Measurements from ENCODE around the gene CD40.

CD40 gene

GRCh38 chr20:46117704-46118467 lies at the start of gene CD40:
Gene CD40 (plus strand): TSS chr20:46118314. CDS start chr20:46118344, 30 bp downstream.
- Histone ChIP-seq H3K4me3 (ENCODE audit: low read length) (peak within 1 kb of the TSS; percentile 77), H3K4me1 (ENCODE audit: control insufficient read depth, insufficient read depth, low read length) (peaks cover 15% of the 10 kb centered on the region), H3K36me3 (ENCODE audit: control insufficient read depth, insufficient read depth, low read length) (no peaks in the 10 kb centered on the region), H3K27me3 (ENCODE audit: control insufficient read depth, insufficient read depth, low read length) (peaks cover 4% of the 10 kb centered on the region), H3K9me3 (ENCODE audit: control insufficient read depth, low read length) (no peaks in the 10 kb centered on the region), H3K9ac (ENCODE audit: low read length) (peak within 1 kb of the TSS; percentile 58)

GRCh38 chr20:46070215-46070900 lies 47.8 kb upstream of the CD40 start:
- no peaks in the 10 kb centered on the region for H3K9me3 ChIP-seq (ENCODE audit: control insufficient read depth, low read length)
- no peaks in the 10 kb centered on the region for H3K4me1 ChIP-seq (ENCODE audit: control insufficient read depth, insufficient read depth, low read length)
- H3K9ac ChIP-seq (ENCODE audit: low read length): no peak overlapping the region
- no peaks in the 10 kb centered on the region for H3K27me3 ChIP-seq (ENCODE audit: control insufficient read depth, insufficient read depth, low read length)
- H3K4me3 ChIP-seq (ENCODE audit: low read length): no peak overlapping the region
- H3K36me3 ChIP-seq (ENCODE audit: control insufficient read depth, insufficient read depth, low read length): peaks cover 5% of the 10 kb centered on the region

- H3K36me3 ChIP-seq (ENCODE audit: control insufficient read depth, insufficient read depth, low read length): peaks cover under 1% of the 10 kb centered on the region
- H3K9ac ChIP-seq (ENCODE audit: low read length): no peak overlapping the region
- H3K9me3 ChIP-seq (ENCODE audit: control insufficient read depth, low read length): no peaks in the 10 kb centered on the region
- H3K4me3 ChIP-seq (ENCODE audit: low read length): no peak overlapping the region
- H3K4me1 ChIP-seq (ENCODE audit: control insufficient read depth, insufficient read depth, low read length): no peaks in the 10 kb centered on the region
- H3K27me3 ChIP-seq (ENCODE audit: control insufficient read depth, insufficient read depth, low read length): no peaks in the 10 kb centered on the region
Observed at GRCh38 chr20:46071573-46071972, 46.5 kb upstream of the CD40 start.

GRCh38 chr20:46073024-46073423 lies 45.1 kb upstream of the CD40 start:
- H3K27me3 ChIP-seq (ENCODE audit: control insufficient read depth, insufficient read depth, low read length): no peaks in the 10 kb centered on the region
- no peaks in the 10 kb centered on the region for H3K36me3 ChIP-seq (ENCODE audit: control insufficient read depth, insufficient read depth, low read length)
- H3K9ac ChIP-seq (ENCODE audit: low read length): no peak overlapping the region
- H3K9me3 ChIP-seq (ENCODE audit: control insufficient read depth, low read length): no peaks in the 10 kb centered on the region
- H3K4me1 ChIP-seq (ENCODE audit: control insufficient read depth, insufficient read depth, low read length): no peaks in the 10 kb centered on the region
- H3K4me3 ChIP-seq (ENCODE audit: low read length): no peak overlapping the region

GRCh38 chr20:46073443-46073842 lies 44.7 kb upstream of the CD40 start:
- H3K9ac ChIP-seq (ENCODE audit: low read length): no peak overlapping the region
- no peaks in the 10 kb centered on the region for H3K36me3 ChIP-seq (ENCODE audit: control insufficient read depth, insufficient read depth, low read length)
- H3K4me1 ChIP-seq (ENCODE audit: control insufficient read depth, insufficient read depth, low read length): no peaks in the 10 kb centered on the region
- no peaks in the 10 kb centered on the region for H3K9me3 ChIP-seq (ENCODE audit: control insufficient read depth, low read length)
- H3K27me3 ChIP-seq (ENCODE audit: control insufficient read depth, insufficient read depth, low read length): no peaks in the 10 kb centered on the region
- no peak overlapping the region for H3K4me3 ChIP-seq (ENCODE audit: low read length)

- Histone ChIP-seq H3K4me3 (ENCODE audit: low read length) (no peak overlapping the region), H3K9me3 (ENCODE audit: control insufficient read depth, low read length) (no peaks in the 10 kb centered on the region), H3K27me3 (ENCODE audit: control insufficient read depth, insufficient read depth, low read length) (no peaks in the 10 kb centered on the region), H3K36me3 (ENCODE audit: control insufficient read depth, insufficient read depth, low read length) (no peaks in the 10 kb centered on the region), H3K9ac (ENCODE audit: low read length) (no peak overlapping the region), H3K4me1 (ENCODE audit: control insufficient read depth, insufficient read depth, low read length) (no peaks in the 10 kb centered on the region)
Observed at GRCh38 chr20:46074006-46074405, 44.1 kb upstream of the CD40 start.

GRCh38 chr20:46076806-46077205 lies 41.3 kb upstream of the CD40 start:
- Histone ChIP-seq H3K27me3 (ENCODE audit: control insufficient read depth, insufficient read depth, low read length) (no peaks in the 10 kb centered on the region), H3K36me3 (ENCODE audit: control insufficient read depth, insufficient read depth, low read length) (no peaks in the 10 kb centered on the region), H3K4me1 (ENCODE audit: control insufficient read depth, insufficient read depth, low read length) (no peaks in the 10 kb centered on the region), H3K4me3 (ENCODE audit: low read length) (no peak overlapping the region), H3K9me3 (ENCODE audit: control insufficient read depth, low read length) (no peaks in the 10 kb centered on the region), H3K9ac (ENCODE audit: low read length) (no peak overlapping the region)

GRCh38 chr20:46077642-46078305 lies 40.3 kb upstream of the CD40 start:
- Histone ChIP-seq H3K36me3 (ENCODE audit: control insufficient read depth, insufficient read depth, low read length) (no peaks in the 10 kb centered on the region), H3K4me1 (ENCODE audit: control insufficient read depth, insufficient read depth, low read length) (no peaks in the 10 kb centered on the region)

GRCh38 chr20:46078954-46079353 lies 39.2 kb upstream of the CD40 start:
- no peak overlapping the region for H3K4me3 ChIP-seq (ENCODE audit: low read length)
- no peaks in the 10 kb centered on the region for H3K36me3 ChIP-seq (ENCODE audit: control insufficient read depth, insufficient read depth, low read length)
- no peaks in the 10 kb centered on the region for H3K9me3 ChIP-seq (ENCODE audit: control insufficient read depth, low read length)
- no peaks in the 10 kb centered on the region for H3K27me3 ChIP-seq (ENCODE audit: control insufficient read depth, insufficient read depth, low read length)
- no peak overlapping the region for H3K9ac ChIP-seq (ENCODE audit: low read length)
- H3K4me1 ChIP-seq (ENCODE audit: control insufficient read depth, insufficient read depth, low read length): peaks cover 10% of the 10 kb centered on the region

More at GRCh38 chr20:46077642-46078305, 40.3 kb upstream of the CD40 start:
- H3K9ac ChIP-seq (ENCODE audit: low read length): no peak overlapping the region
- no peaks in the 10 kb centered on the region for H3K27me3 ChIP-seq (ENCODE audit: control insufficient read depth, insufficient read depth, low read length)
- H3K4me3 ChIP-seq (ENCODE audit: low read length): no peak overlapping the region
- no peaks in the 10 kb centered on the region for H3K9me3 ChIP-seq (ENCODE audit: control insufficient read depth, low read length)

GRCh38 chr20:46081074-46081473 lies 37.0 kb upstream of the CD40 start:
- peaks cover 31% of the 10 kb centered on the region for H3K4me1 ChIP-seq (ENCODE audit: control insufficient read depth, insufficient read depth, low read length)

GRCh38 chr20:46083101-46083500 lies 35.0 kb upstream of the CD40 start:
- Histone ChIP-seq H3K36me3 (ENCODE audit: control insufficient read depth, insufficient read depth, low read length) (no peaks in the 10 kb centered on the region), H3K9me3 (ENCODE audit: control insufficient read depth, low read length) (no peaks in the 10 kb centered on the region), H3K4me1 (ENCODE audit: control insufficient read depth, insufficient read depth, low read length) (peaks cover 42% of the 10 kb centered on the region), H3K4me3 (ENCODE audit: low read length) (no peak overlapping the region), H3K9ac (ENCODE audit: low read length) (no peak overlapping the region), H3K27me3 (ENCODE audit: control insufficient read depth, insufficient read depth, low read length) (no peaks in the 10 kb centered on the region)

More at GRCh38 chr20:46081074-46081473, 37.0 kb upstream of the CD40 start:
- H3K4me3 ChIP-seq (ENCODE audit: low read length): no peak overlapping the region
- H3K36me3 ChIP-seq (ENCODE audit: control insufficient read depth, insufficient read depth, low read length): no peaks in the 10 kb centered on the region
- no peaks in the 10 kb centered on the region for H3K27me3 ChIP-seq (ENCODE audit: control insufficient read depth, insufficient read depth, low read length)
- H3K9me3 ChIP-seq (ENCODE audit: control insufficient read depth, low read length): no peaks in the 10 kb centered on the region
- H3K9ac ChIP-seq (ENCODE audit: low read length): no peak overlapping the region

GRCh38 chr20:46083531-46084061 lies 34.5 kb upstream of the CD40 start:
- H3K4me1 ChIP-seq (ENCODE audit: control insufficient read depth, insufficient read depth, low read length): peaks cover 42% of the 10 kb centered on the region
- H3K9ac ChIP-seq (ENCODE audit: low read length): no peak overlapping the region

More at GRCh38 chr20:46083531-46084061, 34.5 kb upstream of the CD40 start:
- no peaks in the 10 kb centered on the region for H3K36me3 ChIP-seq (ENCODE audit: control insufficient read depth, insufficient read depth, low read length)
- no peak overlapping the region for H3K4me3 ChIP-seq (ENCODE audit: low read length)
- H3K9me3 ChIP-seq (ENCODE audit: control insufficient read depth, low read length): no peaks in the 10 kb centered on the region
- H3K27me3 ChIP-seq (ENCODE audit: control insufficient read depth, insufficient read depth, low read length): no peaks in the 10 kb centered on the region
